Measurements from ENCODE around the gene MAJIN.

- TF ChIP-seq CTCF (IDR thresholded peaks at IDR 0.05), result no peak
- no peak for TF ChIP-seq POLR2A (IDR thresholded peaks at IDR 0.05)
Observed at GRCh38 chr11:64928957-64929356, 43.0 kb downstream of the MAJIN start.

Data from heart left ventricle (tissue), 13 donors.